K562 (cell line): ENCODE measurements around the gene SUDS3. TPM values are rescaled to one million over a fixed set of nuclear protein-coding genes. Genes with fewer than 3 reads are reported as not detected.
A peak's percentile ranks its signal among the peaks of the same experiment; 100 is the strongest.
"Not testable (repeated sequence)": the region's sequence is repeated elsewhere in the genome, so short reads cannot be mapped to it uniquely, and the experiment has no call there.

Source experiments
- ATAC-seq: fragments of 200-7000 bp; cut with Tn5 transposase; 3 replicates; pipeline ENCODE4 v1.9.1; 2020; ENCODE audit warnings: moderate library complexity
- BruUV-seq: library from RNA; stranded (reverse); fragments of 400-500 nt; replicated peaks from 2 replicates; lab custom pipeline; 2021; lab: Mats Ljungman, UMichigan
- CTCF ChIA-PET: fragments of 300-600 bp; formaldehyde crosslinking; extraction: SDS; loops from one replicate; lab custom pipeline; 2021; ENCODE audit warnings: low intra/inter-chr PET ratio; lab: Yijun Ruan, JAX
- POLR2A ChIA-PET: fragments of 300-600, 350-650 bp; sonication (Branson Sonifier 250); formaldehyde crosslinking; extraction: SDS; loops from one replicate; lab custom pipeline; 2021; ENCODE audit warnings: antibody characterized with exemption, inconsistent platforms; lab: Yijun Ruan, JAX
- DNase-seq, 4 experiments: peaks; one replicate each; pipeline versions ENCODE4 v3.0.0 to v3.0.0-alpha.2; 2011 to 2018; ENCODE audit warnings: low spot score in 3 of 4, mixed read lengths in 3 of 4; ENCODE audit errors: extremely low read depth in 1 of 4
- FAIRE-seq: peaks from 2 replicates; lab custom pipeline; 2011; peaks lifted over from hg19 to GRCh38; lab: Jason Lieb, UNC
- H2AFZ ChIP-seq: 2 replicates; pipeline ENCODE4 v1.6.0; 2011; ENCODE audit warnings: low read depth, low read length, control low read depth, inconsistent platforms
- H3K27ac ChIP-seq: fragments of 200-600 bp; 3 replicates; pipeline ENCODE4 v1.8.0; 2011; ENCODE audit warnings: low read depth, mild to moderate bottlenecking, control low read depth, inconsistent platforms, low read length, moderate library complexity, mixed read lengths; ENCODE audit errors: extremely low read depth
- H3K27me3 ChIP-seq, 2 experiments: fragments of 300-600 bp in 1 of 2; 2 replicates in 1 of 2; 3 replicates in 1 of 2; pipeline versions ENCODE4 v1.6.0 to v1.8.0; 2011; ENCODE audit warnings: inconsistent platforms in 2 of 2, low read length in 2 of 2, mild to moderate bottlenecking in 1 of 2, mixed read lengths in 1 of 2, moderate library complexity in 1 of 2; ENCODE audit not compliant: control insufficient read depth in 2 of 2, insufficient read depth in 2 of 2
- H3K36me3 ChIP-seq: fragments of 300-600 bp; 3 replicates; pipeline ENCODE4 v1.8.0; 2011; ENCODE audit warnings: mild to moderate bottlenecking, low read length, inconsistent platforms; ENCODE audit not compliant: control insufficient read depth, insufficient read depth
- H3K4me1 ChIP-seq, 2 experiments: fragments of 200-600 bp in 1 of 2; replicated peaks in 1 of 2; 2 replicates in 1 of 2; 3 replicates in 1 of 2; pipeline versions ENCODE4 v1.5.1 to v1.8.0; 2011; ENCODE audit warnings: inconsistent platforms in 2 of 2, low read length in 2 of 2, mild to moderate bottlenecking in 1 of 2, mixed read lengths in 1 of 2, moderate library complexity in 1 of 2; ENCODE audit not compliant: control insufficient read depth in 2 of 2, insufficient read depth in 2 of 2
- H3K4me2 ChIP-seq: 2 replicates; pipeline ENCODE4 v1.6.1; 2011; ENCODE audit warnings: low read length, control low read depth, inconsistent platforms, mixed read lengths; ENCODE audit not compliant: insufficient read depth
- H3K4me3 ChIP-seq: fragments of 200-600 bp; sonication (generic), shearing (Covaris generic); 2 replicates; pipeline ENCODE4 v1.5.1; 2016; ENCODE audit warnings: control low read depth, inconsistent platforms
- H3K79me2 ChIP-seq: fragments of 200-600 bp; 3 replicates; pipeline ENCODE4 v1.8.0; 2011; ENCODE audit warnings: low read length, inconsistent platforms; ENCODE audit not compliant: control insufficient read depth, insufficient read depth
- H3K9ac ChIP-seq, 2 experiments: 2 replicates each; pipeline versions ENCODE4 v1.6.0 to v1.6.1; 2011; ENCODE audit warnings: low read depth in 2 of 2, low read length in 2 of 2, control low read depth in 1 of 2, inconsistent platforms in 1 of 2, mild to moderate bottlenecking in 1 of 2, mixed read lengths in 1 of 2; ENCODE audit not compliant: insufficient read depth in 1 of 2
- H3K9me1 ChIP-seq: one replicate; pipeline ENCODE4 v1.6.0; 2011; ENCODE audit warnings: inconsistent platforms, mild to moderate bottlenecking, low read length, moderate library complexity; ENCODE audit not compliant: control insufficient read depth, insufficient read depth
- H3K9me3 ChIP-seq: replicated peaks from 2 replicates; pipeline ENCODE4 v1.5.1; 2011; ENCODE audit warnings: low read depth, low read length, inconsistent platforms; ENCODE audit not compliant: control insufficient read depth, insufficient read depth
- H4K20me1 ChIP-seq: replicated peaks from 2 replicates; pipeline ENCODE4 v1.6.1; 2011; ENCODE audit warnings: low read length, inconsistent platforms, mixed read lengths; ENCODE audit not compliant: control insufficient read depth, insufficient read depth
- ARID1B ChIP-seq: fragments of 450-650 bp; IDR thresholded peaks from 2 replicates; pipeline ENCODE4 v1.6.1; 2016; ENCODE audit warnings: antibody characterized with exemption, mild to moderate bottlenecking, inconsistent platforms
- ARID2 ChIP-seq: fragments of 450-650 bp; IDR thresholded peaks from 2 replicates; pipeline ENCODE4 v1.6.1; 2017; ENCODE audit warnings: antibody characterized with exemption, mild to moderate bottlenecking
- CREM ChIP-seq: IDR thresholded peaks from 2 replicates; pipeline ENCODE4 v1.6.1; 2014; ENCODE audit warnings: antibody characterized with exemption, low read depth
- MBD2 ChIP-seq: sonication (generic); IDR thresholded peaks from 2 replicates; pipeline ENCODE4 v1.6.1; 2016; ENCODE audit warnings: low read depth, borderline replicate concordance
- RBM15 ChIP-seq: fragments of 200-400 bp; formaldehyde crosslinking; IDR thresholded peaks from 2 replicates; pipeline ENCODE4 v1.6.1; 2018; ENCODE audit warnings: mild to moderate bottlenecking, low read length, moderate library complexity; ENCODE audit not compliant: insufficient read depth
- RBM25 ChIP-seq: fragments of 200-400 bp; formaldehyde crosslinking; IDR thresholded peaks from 2 replicates; pipeline ENCODE4 v1.6.1; 2018; ENCODE audit warnings: low read length, low read depth, moderate library complexity; ENCODE audit not compliant: severe bottlenecking
- RCOR1 ChIP-seq, 2 experiments: IDR thresholded peaks; 2 replicates each; pipeline ENCODE4 v1.6.1; 2012; ENCODE audit warnings: low read depth in 2 of 2, low read length in 2 of 2, borderline replicate concordance in 1 of 2, improper control_type of control experiment in 1 of 2
- TCFL5 ChIP-seq: fragments of 250-450 bp; sonication (Bioruptor Pico); conservative IDR thresholded peaks from 2 replicates; pipeline ENCODE4 v1.6.1; 2021; ENCODE audit warnings: mild to moderate bottlenecking, moderate library complexity, matching md5 sums
- ZNF274 ChIP-seq: IDR thresholded peaks from 2 replicates; pipeline ENCODE4 v1.6.1; 2011; ENCODE audit warnings: low read depth, mild to moderate bottlenecking, low read length, moderate library complexity, borderline replicate concordance
- WGBS: fragments of 100-300 bp; shearing (Covaris generic); methylation state at CpG from one replicate; pipeline ENCODE4 v1.1.6; 2016; ENCODE audit warnings: low coverage, mixed read lengths; ENCODE audit not compliant: insufficient coverage; ENCODE audit errors: missing lambda C conversion rate; 5-methylcytosine and 5-hydroxymethylcytosine counted together
- in situ Hi-C: fragments of 300-500 bp; cut with MboI; formaldehyde crosslinking; loops from 4 replicates; pipeline ENCODE4 v1.15.0; 2018; ENCODE audit warnings: inconsistent platforms, mixed read lengths
- intact Hi-C: fragments of 100-400 bp; cut with micrococcal nuclease; formaldehyde crosslinking; loops from 2 replicates; pipeline ENCODE4 v1.14.2; 2022
- polyA plus RNA-seq, 8 experiments: library from polyadenylated mRNA; depleted of rRNA in 4 of 8; stranded (reverse) in 5 of 8; unstranded in 3 of 8; fragments of >200 nt; fragmentation: Nextera tagmentation in 2 of 8; fragmentation: Illumina TruSeq in 1 of 8; extraction: Ambion mirVana in 2 of 8; extraction: Trizol in 1 of 8; gene quantifications; 2 replicates each; pipeline versions ENCODE4 v1.2.1 to v1.2.3, GENCODE V29; 2011 to 2014; ENCODE audit warnings: inconsistent platforms in 1 of 8, missing spikeins in 1 of 8
- total RNA-seq, 7 experiments: library from RNA; depleted of rRNA in 6 of 7; stranded (reverse); fragments of >200 nt in 6 of 7; fragmentation: Illumina TruSeq in 2 of 7; extraction: Trizol in 2 of 7; gene quantifications; 2 replicates each; pipeline versions ENCODE4 v1.2.1 to v1.2.3, GENCODE V29; 2011 to 2021; ENCODE audit warnings: low replicate concordance in 1 of 7
- TF ChIP-seq, protein P1 (sequence below): IDR thresholded peaks from 2 replicates; pipeline ENCODE4 v1.6.1; 2016; ENCODE audit warnings: missing genetic modification characterization, missing compliant biosample characterization
- TF ChIP-seq, protein P2 (sequence below): IDR thresholded peaks from 2 replicates; pipeline ENCODE4 v1.6.1; 2012; ENCODE audit warnings: low read depth, low read length, improper control_type of control experiment, borderline replicate concordance

The SUDS3 gene
- total and polyA plus RNA-seq, 9 of the 15 experiments (the other 6 are each of a cell fraction or from before 2014, with no cell fraction given), result 6.6 to 30.5 (median 23.3) TPM

DNA sequence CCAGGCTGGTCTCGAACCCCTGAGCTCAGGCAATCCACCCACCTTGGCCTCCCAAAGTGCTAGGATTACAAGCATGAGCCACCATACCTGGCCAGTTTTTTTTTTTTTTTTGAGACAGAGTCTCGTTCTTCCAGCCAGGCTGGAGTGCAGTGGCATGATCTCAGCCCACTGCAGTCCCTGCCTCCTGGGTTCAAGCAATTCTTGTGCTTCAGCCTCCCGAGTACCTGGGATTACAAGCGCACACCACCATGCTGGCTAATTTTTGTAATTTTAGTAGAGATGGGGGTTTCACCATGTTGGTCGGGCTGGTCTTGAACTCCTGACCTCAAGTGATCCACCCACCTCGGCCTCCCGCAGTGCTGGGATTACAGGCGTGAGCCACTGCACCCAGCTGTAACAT is 31.9 kb downstream of the SUDS3 start:
- intact Hi-C loops, result loop anchor here (5.0 to 10.0 kb wide), 4 partner anchors 217 to 1004 kb away; no protein-coding TSS in a partner anchor
- BruUV-seq, CTCF ChIA-PET: not testable (repeated sequence)

DNA sequence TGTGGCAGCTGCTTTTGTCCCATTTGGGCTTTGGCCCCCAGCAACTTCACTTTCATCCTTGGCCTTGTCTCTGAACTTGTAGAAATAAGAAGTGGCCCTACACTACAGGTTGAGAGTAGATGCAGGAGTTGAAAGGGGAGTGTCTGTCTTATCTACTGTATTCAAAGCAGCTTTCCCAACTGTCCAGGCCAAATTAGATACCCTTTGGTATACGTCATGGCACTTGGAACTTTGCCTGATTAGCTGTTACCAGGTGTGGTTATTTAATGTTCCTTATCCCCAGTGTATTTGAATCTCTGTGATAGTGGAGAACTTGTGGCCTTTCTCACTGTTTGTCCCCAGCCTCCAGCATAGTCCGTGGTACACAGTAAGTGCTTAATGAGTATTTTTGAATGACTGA is 33.5 kb downstream of the SUDS3 start:
- H2AFZ ChIP-seq, result no peak overlapping the region
- H3K27me3 ChIP-seq, result no peaks in the 10 kb centered on the region
- H3K9me1 ChIP-seq, result no peaks in the 10 kb centered on the region
- no peaks in the 10 kb centered on the region for H3K9me3 ChIP-seq
- no peak overlapping the region for H3K9ac ChIP-seq
- H3K79me2 ChIP-seq, result no peaks in the 10 kb centered on the region
- ChIA-PET CTCF (no interaction called here), POLR2A (interaction anchor here (0.6 to 1.5 kb wide), 3 partner anchors 8 to 29 kb away, joined by 3 to 4 read pairs (median 3); no protein-coding TSS in a partner anchor)
- H3K4me3 ChIP-seq, result no peak overlapping the region
- in situ Hi-C loops, result loop anchor here (10.0 kb wide), 1 partner anchor 215 kb away; no protein-coding TSS in a partner anchor
- 0 out of 2 replicates have a peak overlapping the region, but pooled peaks have one; percentile 2 for H3K4me2 ChIP-seq
- no TSS peak for BruUV-seq
- WGBS, result 24% methylated on average over 2 of the region's 2 CpGs
- ATAC-seq (peak; percentile 87), DNase-seq (peak; percentile 63 to 71 (median 66)), FAIRE-seq (no peak)
- intact Hi-C loops, result loop anchor here (5.0 to 10.0 kb wide), 4 partner anchors 215 to 1002 kb away; no protein-coding TSS in a partner anchor
- H3K4me1 ChIP-seq, result peaks cover 5 to 8% of the 10 kb centered on the region in 2 experiments; a peak in 3 of 5 replicates
- no peak overlapping the region for H3K27ac ChIP-seq
- H3K36me3 ChIP-seq, result peaks cover 60% of the 10 kb centered on the region
- H4K20me1 ChIP-seq, result no peaks in the 10 kb centered on the region
- TF ChIP-seq ARID1B (peak; percentile 67), CREM (peak; percentile 61), RCOR1 (IDR thresholded peaks at IDR 0.05; ENCODE audit: borderline replicate concordance in 1 of 2, low read depth in 2 of 2, low read length in 2 of 2) (peak in 1 of 2 experiments; percentile 27; a peak in 1 of 4 replicates), ARID2 (no peak), RBM25 (no peak), ZNF274 (no peak), MBD2 (no peak), TCFL5 (CRISPR knock-in tag) (no peak), RBM15 (no peak)
- TF ChIP-seq, protein P1, sequence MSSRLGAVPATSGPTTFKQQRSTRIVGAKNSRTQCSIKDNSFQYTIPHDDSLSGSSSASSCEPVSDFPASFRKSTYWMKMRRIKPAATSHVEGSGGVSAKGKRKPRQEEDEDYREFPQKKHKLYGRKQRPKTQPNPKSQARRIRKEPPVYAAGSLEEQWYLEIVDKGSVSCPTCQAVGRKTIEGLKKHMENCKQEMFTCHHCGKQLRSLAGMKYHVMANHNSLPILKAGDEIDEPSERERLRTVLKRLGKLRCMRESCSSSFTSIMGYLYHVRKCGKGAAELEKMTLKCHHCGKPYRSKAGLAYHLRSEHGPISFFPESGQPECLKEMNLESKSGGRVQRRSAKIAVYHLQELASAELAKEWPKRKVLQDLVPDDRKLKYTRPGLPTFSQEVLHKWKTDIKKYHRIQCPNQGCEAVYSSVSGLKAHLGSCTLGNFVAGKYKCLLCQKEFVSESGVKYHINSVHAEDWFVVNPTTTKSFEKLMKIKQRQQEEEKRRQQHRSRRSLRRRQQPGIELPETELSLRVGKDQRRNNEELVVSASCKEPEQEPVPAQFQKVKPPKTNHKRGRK (tag), result no peak
- TF ChIP-seq, protein P2, sequence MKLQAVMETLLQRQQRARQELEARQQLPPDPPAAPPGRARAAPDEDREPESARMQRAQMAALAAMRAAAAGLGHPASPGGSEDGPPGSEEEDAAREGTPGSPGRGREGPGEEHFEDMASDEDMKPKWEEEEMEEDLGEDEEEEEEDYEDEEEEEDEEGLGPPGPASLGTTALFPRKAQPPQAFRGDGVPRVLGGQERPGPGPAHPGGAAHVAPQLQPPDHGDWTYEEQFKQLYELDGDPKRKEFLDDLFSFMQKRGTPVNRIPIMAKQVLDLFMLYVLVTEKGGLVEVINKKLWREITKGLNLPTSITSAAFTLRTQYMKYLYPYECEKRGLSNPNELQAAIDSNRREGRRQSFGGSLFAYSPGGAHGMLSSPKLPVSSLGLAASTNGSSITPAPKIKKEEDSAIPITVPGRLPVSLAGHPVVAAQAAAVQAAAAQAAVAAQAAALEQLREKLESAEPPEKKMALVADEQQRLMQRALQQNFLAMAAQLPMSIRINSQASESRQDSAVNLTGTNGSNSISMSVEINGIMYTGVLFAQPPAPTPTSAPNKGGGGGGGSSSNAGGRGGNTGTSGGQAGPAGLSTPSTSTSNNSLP, result no peak

More for the DNA sequence above, 31.9 kb downstream of the SUDS3 start:
- H3K4me2 ChIP-seq, H3K9ac ChIP-seq, H3K4me1 ChIP-seq, H3K9me3 ChIP-seq, H3K4me3 ChIP-seq, ATAC-seq, H3K27ac ChIP-seq, H3K9me1 ChIP-seq, H3K79me2 ChIP-seq, H3K27me3 ChIP-seq, H2AFZ ChIP-seq, H4K20me1 ChIP-seq, FAIRE-seq, DNase-seq, in situ Hi-C loops: not testable (repeated sequence)
- POLR2A ChIA-PET, result interaction anchor here (0.6 kb wide), 1 partner anchor 218 kb away, joined by 4 read pairs; no protein-coding TSS in a partner anchor
- 70% methylated on average over 7 of the region's 8 CpGs for WGBS
- peaks cover 62% of the 10 kb centered on the region for H3K36me3 ChIP-seq
